Left ventricle myocardium inferior (tissue), 1 donor: Measurements from ENCODE around the gene STK10. TPM values are rescaled to one million over a fixed set of nuclear protein-coding genes. Genes with fewer than 3 reads are reported as not detected.

ENCODE experiments used
- DNase-seq: peaks from one replicate; pipeline ENCODE4 v3.0.0-alpha.2; 2020
- H3K27ac ChIP-seq: fragments of 200-600 bp; replicated peaks from 2 replicates; pipeline ENCODE4 v1.8.0; 2021
- H3K27me3 ChIP-seq: fragments of 200-600 bp; 2 replicates; pipeline ENCODE4 v1.8.0; 2021; ENCODE audit warnings: low read depth
- H3K36me3 ChIP-seq: fragments of 200-600 bp; 2 replicates; pipeline ENCODE4 v1.8.0; 2021
- H3K4me1 ChIP-seq: fragments of 200-600 bp; 2 replicates; pipeline ENCODE4 v1.8.0; 2021
- H3K4me3 ChIP-seq: fragments of 200-600 bp; 2 replicates; pipeline ENCODE4 v1.8.0; 2021; ENCODE audit warnings: mild to moderate bottlenecking, moderate library complexity
- H3K9me3 ChIP-seq: fragments of 200-600 bp; replicated peaks from 2 replicates; pipeline ENCODE4 v1.8.0; 2021
- CTCF ChIP-seq: fragments of 200-600 bp; IDR thresholded peaks from 2 replicates; pipeline ENCODE4 v1.8.0; 2021; ENCODE audit warnings: antibody characterized with exemption, mild to moderate bottlenecking, borderline replicate concordance
- intact Hi-C: fragments of 100-400 bp; cut with micrococcal nuclease; formaldehyde crosslinking; loops from one replicate; pipeline ENCODE4 v1.11.0; 2022
- total RNA-seq: library from RNA; stranded (reverse); fragmentation: NEBNext Ultra II Directional; extraction: Animal tissue kit (Norgen Biotek cat#: 25700); gene quantifications from one replicate; pipeline ENCODE4 v1.2.1, GENCODE V29; 2021
- donor health status: DM: no; HTN: yes; CAD: no; lungs with severe emphysema.

The STK10 gene
- total RNA-seq, 1 donor from 2014 or later: 5.3 TPM

- Histone ChIP-seq H3K27ac (peak overlapping the region; percentile 87), H3K4me1 (peaks cover 69% of the 10 kb centered on the region), H3K9me3 (no peaks in the 10 kb centered on the region), H3K4me3 (no peak overlapping the region), H3K27me3 (no peaks in the 10 kb centered on the region), H3K36me3 (no peaks in the 10 kb centered on the region)
- no peak for DNase-seq
- intact Hi-C loops: no loop called here
- TF ChIP-seq CTCF: no peak
These were observed 19.7 kb downstream of the STK10 start for GRCh38 chr5:172168311-172168710.

DNA sequence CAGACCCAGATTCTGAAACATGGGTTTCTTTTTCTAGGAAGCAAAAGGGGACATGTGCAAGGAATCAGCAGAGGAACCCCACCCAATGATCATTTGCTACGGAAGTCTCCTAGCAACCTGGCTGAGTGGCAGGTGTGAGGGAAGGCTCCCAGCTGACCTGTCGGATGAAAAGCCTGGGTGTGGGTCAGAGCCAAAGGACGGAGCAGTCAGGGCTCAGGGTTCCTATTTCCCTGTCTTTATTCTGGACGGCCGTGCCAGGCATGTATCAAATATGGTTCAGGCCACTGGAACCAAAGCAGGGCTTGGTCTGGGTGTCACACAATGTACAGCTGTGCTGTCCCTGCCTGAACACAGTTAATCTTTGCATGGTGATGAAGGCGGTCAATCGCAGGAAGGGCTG is 20.1 kb downstream of the STK10 start:
- Histone ChIP-seq H3K4me3 (no peak overlapping the region), H3K4me1 (peaks cover 69% of the 10 kb centered on the region), H3K27ac (peak overlapping the region; percentile 87)

GRCh38 chr5:172166030-172166826 is 21.8 kb downstream of the STK10 start:
- peaks cover 70% of the 10 kb centered on the region for H3K4me1 ChIP-seq

More for the DNA sequence above, 20.1 kb downstream of the STK10 start:
- Histone ChIP-seq H3K36me3 (no peaks in the 10 kb centered on the region), H3K27me3 (no peaks in the 10 kb centered on the region), H3K9me3 (no peaks in the 10 kb centered on the region)
- TF ChIP-seq CTCF: no peak
- peak; percentile 66 for DNase-seq
- intact Hi-C loops: no loop called here

DNA sequence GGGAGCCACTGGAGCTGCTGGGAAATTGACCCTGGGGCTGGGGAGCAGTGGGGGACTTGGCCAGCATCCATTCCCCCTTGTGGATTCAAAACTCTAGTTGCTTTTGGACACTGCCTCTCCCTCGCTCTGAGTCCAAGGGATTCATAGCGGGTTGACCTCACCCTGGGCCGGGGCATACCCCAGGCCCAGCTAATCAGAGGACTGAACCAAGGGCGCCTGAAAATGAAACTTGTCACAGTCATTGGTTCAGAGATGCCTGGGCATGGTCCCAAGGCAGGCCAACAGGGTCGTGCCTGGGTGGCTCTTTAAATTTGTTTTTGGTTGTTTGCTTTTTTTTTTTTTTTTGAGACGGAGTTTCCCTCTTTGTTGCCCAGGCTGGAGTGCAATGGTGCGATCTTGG is 22.6 kb downstream of the STK10 start:
- DNase-seq: no peak
- Histone ChIP-seq H3K36me3 (no peaks in the 10 kb centered on the region), H3K4me1 (peaks cover 69% of the 10 kb centered on the region), H3K9me3 (no peaks in the 10 kb centered on the region), H3K4me3 (no peak overlapping the region), H3K27ac (peak overlapping the region; percentile 58), H3K27me3 (no peaks in the 10 kb centered on the region)
- intact Hi-C loops: no loop called here
- no peak for TF ChIP-seq CTCF

More at GRCh38 chr5:172166030-172166826, 21.8 kb downstream of the STK10 start:
- Histone ChIP-seq H3K4me3 (no peak overlapping the region), H3K9me3 (no peaks in the 10 kb centered on the region), H3K36me3 (no peaks in the 10 kb centered on the region), H3K27me3 (no peaks in the 10 kb centered on the region), H3K27ac (no peak overlapping the region)
- intact Hi-C loops: no loop called here
- no peak for DNase-seq
- TF ChIP-seq CTCF: no peak

DNA sequence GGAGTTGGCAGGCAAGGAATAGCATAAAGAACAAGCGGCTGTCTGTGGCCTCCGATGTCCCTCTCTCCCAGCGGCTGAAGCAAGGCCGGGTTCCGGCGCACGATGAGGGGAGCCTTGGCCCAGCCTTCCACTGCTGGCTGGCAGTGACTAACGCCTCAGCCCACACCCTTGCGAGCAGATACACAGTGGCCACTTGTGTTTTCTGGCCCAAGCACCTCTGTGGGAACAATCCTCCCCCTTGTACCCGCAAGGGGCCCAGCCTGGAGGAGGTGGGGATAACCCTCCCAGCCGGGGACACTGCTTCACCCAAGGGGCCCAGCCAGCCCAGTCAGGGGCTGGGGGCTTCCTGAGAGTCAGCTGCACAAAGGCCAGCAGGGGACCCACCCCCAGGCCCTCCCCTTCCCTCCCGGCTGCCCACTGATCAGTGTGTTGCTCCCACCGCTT is 23.2 kb downstream of the STK10 start:
- H3K4me1 ChIP-seq: peaks cover 70% of the 10 kb centered on the region
- no peak overlapping the region for H3K4me3 ChIP-seq
- H3K9me3 ChIP-seq: no peaks in the 10 kb centered on the region
- H3K27ac ChIP-seq: peak overlapping the region; percentile 58
- no peak for TF ChIP-seq CTCF
- DNase-seq: peak; percentile 58
- no peaks in the 10 kb centered on the region for H3K27me3 ChIP-seq
- intact Hi-C loops: no loop called here
- H3K36me3 ChIP-seq: no peaks in the 10 kb centered on the region
